IMR-90 (cell line): Measurements from ENCODE around the gene HUS1B. TPM values are rescaled to one million over a fixed set of nuclear protein-coding genes. Genes with fewer than 3 reads are reported as not detected.

ENCODE experiments used
- ATAC-seq: fragments of 200-7000 bp; cut with Tn5 transposase; 2 replicates; pipeline ENCODE4 v1.9.1; 2020; ENCODE audit warnings: low read depth, mild to moderate bottlenecking, moderate library complexity
- BruUV-seq: library from RNA; stranded (reverse); fragments of 400-500 nt; replicated peaks from 2 replicates; lab custom pipeline; 2021; lab: Mats Ljungman, UMichigan
- CTCF ChIA-PET: fragments of 300-600 bp; formaldehyde crosslinking; extraction: SDS; loops from one replicate; lab custom pipeline; 2021; ENCODE audit warnings: antibody characterized with exemption; lab: Yijun Ruan, JAX
- POLR2A ChIA-PET: fragments of 300-600 bp; sonication (Branson Sonifier 250); formaldehyde crosslinking; loops from one replicate; lab custom pipeline; 2022; ENCODE audit warnings: antibody characterized with exemption; ENCODE audit not compliant: unreplicated experiment; lab: Charles Lee
- DNase-seq: peaks from one replicate; pipeline ENCODE4 v3.0.0; 2013
- H2AFZ ChIP-seq: replicated peaks from 2 replicates; pipeline ENCODE3; 2013; ENCODE audit warnings: low read length, mild to moderate bottlenecking; ENCODE audit not compliant: poor library complexity
- H2AK5ac ChIP-seq: 2 replicates; pipeline ENCODE4 v1.6.1; 2013; ENCODE audit warnings: low read depth, low read length, inconsistent platforms
- H2AK9ac ChIP-seq: replicated peaks from 2 replicates; pipeline ENCODE3; 2013; ENCODE audit warnings: mild to moderate bottlenecking, low read depth, low read length, moderate library complexity; ENCODE audit not compliant: poor library complexity
- H2BK120ac ChIP-seq: 2 replicates; pipeline ENCODE4 v1.6.1; 2013; ENCODE audit warnings: low read depth, low read length, inconsistent platforms
- H2BK15ac ChIP-seq: 3 replicates; pipeline ENCODE4 v1.6.1; 2013; ENCODE audit warnings: low read depth, low read length, inconsistent platforms
- H2BK20ac ChIP-seq: 2 replicates; pipeline ENCODE4 v1.6.1; 2013; ENCODE audit warnings: low read depth, mild to moderate bottlenecking, inconsistent platforms, low read length, moderate library complexity
- H2BK5ac ChIP-seq: 2 replicates; pipeline ENCODE4 v1.6.1; 2013; ENCODE audit warnings: mild to moderate bottlenecking, low read depth, low read length, inconsistent platforms; ENCODE audit not compliant: poor library complexity, severe bottlenecking
- H3K14ac ChIP-seq: replicated peaks from 2 replicates; pipeline ENCODE4 v1.6.1; 2013; ENCODE audit warnings: low read depth, low read length, inconsistent platforms
- H3K18ac ChIP-seq: 2 replicates; pipeline ENCODE4 v1.6.1; 2013; ENCODE audit warnings: low read depth, low read length, control low read depth
- H3K23ac ChIP-seq: 2 replicates; pipeline ENCODE4 v1.6.1; 2013; ENCODE audit warnings: low read depth, low read length, inconsistent platforms
- H3K27ac ChIP-seq: 2 replicates; pipeline ENCODE4 v1.5.1; 2013; ENCODE audit warnings: mild to moderate bottlenecking, control low read depth, low read length; ENCODE audit not compliant: insufficient read depth
- H3K27me3 ChIP-seq: 2 replicates; pipeline ENCODE4 v1.6.1; 2013; ENCODE audit warnings: low read length; ENCODE audit not compliant: control insufficient read depth, insufficient read depth
- H3K36me3 ChIP-seq: 2 replicates; pipeline ENCODE4 v1.6.1; 2013; ENCODE audit warnings: low read length, mixed read lengths; ENCODE audit not compliant: control insufficient read depth, insufficient read depth
- H3K4ac ChIP-seq: 2 replicates; pipeline ENCODE4 v1.6.1; 2013; ENCODE audit warnings: low read depth, low read length, inconsistent platforms
- H3K4me1 ChIP-seq: 2 replicates; pipeline ENCODE4 v1.6.1; 2013; ENCODE audit warnings: low read length, mixed read lengths; ENCODE audit not compliant: control insufficient read depth, insufficient read depth
- H3K4me2 ChIP-seq: 2 replicates; pipeline ENCODE4 v1.6.1; 2013; ENCODE audit warnings: low read depth, mild to moderate bottlenecking, control low read depth, low read length, moderate library complexity
- H3K4me3 ChIP-seq: 2 replicates; pipeline ENCODE4 v1.5.1; 2013; ENCODE audit warnings: low read depth, mild to moderate bottlenecking, control low read depth, low read length, moderate library complexity; ENCODE audit not compliant: insufficient read depth
- H3K56ac ChIP-seq: 2 replicates; pipeline ENCODE4 v1.6.1; 2013; ENCODE audit warnings: low read length, inconsistent platforms; ENCODE audit not compliant: insufficient read depth; ENCODE audit errors: extremely low read depth
- H3K79me1 ChIP-seq, 2 experiments: 2 replicates each; pipeline ENCODE4 v1.6.1; 2013; ENCODE audit warnings: low read length in 2 of 2, inconsistent platforms in 1 of 2, low read depth in 1 of 2
- H3K9ac ChIP-seq: 2 replicates; pipeline ENCODE4 v1.6.1; 2013; ENCODE audit warnings: low read depth, low read length, control low read depth
- H3K9me1 ChIP-seq: 2 replicates; pipeline ENCODE4 v1.6.1; 2013; ENCODE audit warnings: low read length, inconsistent platforms; ENCODE audit not compliant: insufficient read depth
- H3K9me3 ChIP-seq: 2 replicates; pipeline ENCODE4 v1.6.1; 2013; ENCODE audit warnings: low read length; ENCODE audit not compliant: control insufficient read depth, insufficient read depth
- H4K20me1 ChIP-seq: 2 replicates; pipeline ENCODE4 v1.6.1; 2013; ENCODE audit warnings: low read length, inconsistent platforms; ENCODE audit not compliant: insufficient read depth
- H4K5ac ChIP-seq: 2 replicates; pipeline ENCODE4 v1.6.1; 2013; ENCODE audit warnings: mild to moderate bottlenecking, low read depth, low read length, control low read depth
- H4K8ac ChIP-seq, 2 experiments: 2 replicates each; pipeline ENCODE4 v1.6.1; 2013; ENCODE audit warnings: low read depth in 2 of 2, low read length in 2 of 2, control low read depth in 1 of 2, inconsistent platforms in 1 of 2
- H4K91ac ChIP-seq: 2 replicates; pipeline ENCODE4 v1.6.1; 2013; ENCODE audit warnings: low read depth, low read length, inconsistent platforms; ENCODE audit not compliant: insufficient read depth
- BHLHE40 ChIP-seq: fragments of 150-350 bp; IDR thresholded peaks from 2 replicates; pipeline ENCODE4 v1.6.1; 2016; ENCODE audit warnings: mild to moderate bottlenecking, low read depth, low read length
- CEBPB ChIP-seq: IDR thresholded peaks from 2 replicates; pipeline ENCODE4 v1.6.1; 2012; ENCODE audit warnings: low read depth, low read length, improper control_type of control experiment
- CHD1 ChIP-seq: IDR thresholded peaks from 2 replicates; pipeline ENCODE4 v1.6.1; 2012; ENCODE audit warnings: low read depth, low read length, improper control_type of control experiment
- FOS ChIP-seq: fragments of 150-350 bp; IDR thresholded peaks from 2 replicates; pipeline ENCODE4 v1.6.1; 2016; ENCODE audit warnings: low read depth, low read length
- MAFK ChIP-seq: IDR thresholded peaks from 2 replicates; pipeline ENCODE4 v1.6.1; 2012; ENCODE audit warnings: low read depth, low read length, improper control_type of control experiment
- MXI1 ChIP-seq: IDR thresholded peaks from 2 replicates; pipeline ENCODE4 v1.6.1; 2012; ENCODE audit warnings: low read depth, mild to moderate bottlenecking, low read length, moderate library complexity, borderline replicate concordance
- NFE2L2 ChIP-seq: fragments of 150-350 bp; IDR thresholded peaks from 2 replicates; pipeline ENCODE4 v1.6.1; 2016; ENCODE audit warnings: low read depth, mild to moderate bottlenecking, low read length
- RAD21 ChIP-seq: IDR thresholded peaks from 2 replicates; pipeline ENCODE4 v1.6.1; 2012; ENCODE audit warnings: low read length, improper control_type of control experiment
- RFX5 ChIP-seq: IDR thresholded peaks from 2 replicates; pipeline ENCODE4 v1.8.0; 2012; ENCODE audit warnings: low read depth, mild to moderate bottlenecking, low read length, moderate library complexity
- SMC3 ChIP-seq: fragments of 150-350 bp; IDR thresholded peaks from 2 replicates; pipeline ENCODE4 v1.6.1; 2016; ENCODE audit warnings: low read depth, mild to moderate bottlenecking, antibody characterized with exemption, low read length, moderate library complexity
- WGBS, 2 experiments: methylation state at CpG; one replicate each; pipeline versions ENCODE4 v1.1.5 to v1.1.7; 2013; ENCODE audit warnings: missing lambda C conversion rate in 2 of 2; ENCODE audit not compliant: insufficient read length in 1 of 2; ENCODE audit errors: extremely low coverage in 2 of 2; 5-methylcytosine and 5-hydroxymethylcytosine counted together
- dilution Hi-C: fragments of 300-500 bp; cut with HindIII; formaldehyde crosslinking; loops from one replicate; pipeline ENCODE4 v1.14.3; 2018; ENCODE audit warnings: low sequenced_read_pairs; ENCODE audit not compliant: unreplicated experiment
- in situ Hi-C: fragments of 300-500 bp; cut with MboI; formaldehyde crosslinking; loops from 3 replicates; pipeline ENCODE4 v1.14.3; 2019; ENCODE audit warnings: low sequenced_read_pairs, inconsistent platforms, mixed read lengths
- intact Hi-C: fragments of 100-400 bp; cut with micrococcal nuclease; formaldehyde crosslinking; loops from 2 replicates; pipeline ENCODE4 v1.10.0; 2022
- polyA plus RNA-seq, 3 experiments: library from polyadenylated mRNA; depleted of rRNA; stranded (reverse); fragments of >200 nt; gene quantifications; 2 replicates each; pipeline ENCODE4 v1.2.3, GENCODE V29; 2012; ENCODE audit warnings: low replicate concordance in 1 of 3
- total RNA-seq: library from RNA; depleted of rRNA; stranded (reverse); fragments of >200 nt; gene quantifications from 2 replicates; pipeline ENCODE4 v1.2.3, GENCODE V29; 2012
- TF ChIP-seq, protein P1 (sequence below): fragments of 150-350 bp; IDR thresholded peaks from 2 replicates; pipeline ENCODE4 v1.6.1; 2017; ENCODE audit warnings: mild to moderate bottlenecking, antibody characterized with exemption, low read length, low read depth

The HUS1B gene
- total and polyA plus RNA-seq, 2 of the 4 experiments (the other 2 are of a cell fraction) = 0.36 to 0.39 TPM

DNA sequence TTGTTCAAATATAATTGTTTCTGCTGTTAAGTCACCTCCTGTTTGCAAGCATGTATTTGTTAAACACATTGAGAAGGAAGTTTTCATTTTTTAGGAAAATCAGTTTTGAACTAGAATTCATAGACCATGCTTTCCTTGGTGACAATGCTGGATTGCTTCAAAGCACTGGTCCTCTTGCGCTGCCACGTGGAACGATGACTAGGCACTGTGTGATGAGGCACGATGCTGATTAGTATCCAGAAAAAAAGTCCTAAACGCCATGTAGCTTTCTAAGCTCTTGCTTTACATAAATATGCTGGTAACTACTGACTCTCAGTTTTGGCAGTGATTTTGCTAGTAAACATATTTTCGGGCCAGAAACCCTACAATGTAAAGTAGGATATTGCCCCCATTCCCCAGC is 47.1 kb upstream of the HUS1B start:
- CTCF ChIA-PET = interaction anchor here (0.6 to 3.2 kb wide), 4 partner anchors 11 to 76 kb away, joined by 3 to 11 read pairs (median 4); no protein-coding TSS in a partner anchor
- Histone ChIP-seq H3K27me3 (no peaks in the 10 kb centered on the region; the same call in 1 of the 2 replicates), H2AK9ac (no peak overlapping the region), H2BK20ac (no peak overlapping the region; the same call in 1 of the 2 replicates), H3K4ac (no peak overlapping the region; the same call in 1 of the 2 replicates), H3K27ac (no peak overlapping the region), H3K14ac (no peak overlapping the region; the same call in 1 of the 2 replicates), H2BK5ac (no peak overlapping the region), H3K23ac (no peak overlapping the region), H3K18ac (no peak overlapping the region), H3K4me1 (peaks cover 7% of the 10 kb centered on the region), H2BK15ac (no peak overlapping the region), H3K9ac (no peak overlapping the region), H2AFZ (no peak overlapping the region), H2AK5ac (no peak overlapping the region), H3K79me1 (0 out of 4 replicates have a peak, but pooled peaks cover 0 to 4% of the 10 kb centered on the region in 2 experiments), H3K4me2 (peak overlapping the region; percentile 7; the same call in 1 of the 2 replicates), H4K5ac (no peak overlapping the region; the same call in 1 of the 2 replicates), H4K91ac (no peak overlapping the region), H4K8ac (peak overlapping the region in 1 of 2 experiments; percentile 1; a peak in 1 of 4 replicates), H3K4me3 (no peak overlapping the region), H2BK120ac (peak overlapping the region; percentile 26), H3K56ac (no peak overlapping the region), H3K36me3 (no peaks in the 10 kb centered on the region), H3K9me3 (no peaks in the 10 kb centered on the region), H4K20me1 (no peaks in the 10 kb centered on the region), H3K9me1 (peaks cover 6% of the 10 kb centered on the region)
- POLR2A ChIA-PET = no interaction called here
- dilution Hi-C loops = no loop called here
- in situ Hi-C loops = no loop called here
- DNase-seq = peak; percentile 86
- intact Hi-C loops = no loop called here
- 0 out of 2 replicates have a peak, but pooled peaks have one; percentile 10 for TF ChIP-seq FOS
- peak; percentile 15; the same call in 1 of the 2 replicates for TF ChIP-seq BHLHE40
- TF ChIP-seq RAD21 = no peak
- peak; percentile 54; the same call in 1 of the 2 replicates for TF ChIP-seq MAFK
- no peak for TF ChIP-seq SMC3
- TF ChIP-seq CHD1 = no peak
- peak; percentile 88 for TF ChIP-seq NFE2L2
- TF ChIP-seq MXI1 = peak; percentile 95
- TF ChIP-seq CEBPB = peak; percentile 56; the same call in 1 of the 2 replicates
- TF ChIP-seq, protein P1, sequence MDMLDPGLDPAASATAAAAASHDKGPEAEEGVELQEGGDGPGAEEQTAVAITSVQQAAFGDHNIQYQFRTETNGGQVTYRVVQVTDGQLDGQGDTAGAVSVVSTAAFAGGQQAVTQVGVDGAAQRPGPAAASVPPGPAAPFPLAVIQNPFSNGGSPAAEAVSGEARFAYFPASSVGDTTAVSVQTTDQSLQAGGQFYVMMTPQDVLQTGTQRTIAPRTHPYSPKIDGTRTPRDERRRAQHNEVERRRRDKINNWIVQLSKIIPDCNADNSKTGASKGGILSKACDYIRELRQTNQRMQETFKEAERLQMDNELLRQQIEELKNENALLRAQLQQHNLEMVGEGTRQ = peak; percentile 54; the same call in 1 of the 2 replicates
- TF ChIP-seq RFX5 = peak; percentile 75; the same call in 1 of the 2 replicates
- BruUV-seq = no TSS peak
- WGBS, 2 experiments = 20% methylated on average over 3 of the region's 6 CpGs; no CpG with 5 or more reads in 1 of the 2 experiments
- peak; percentile 79 for ATAC-seq
